Iris pigment epithelial cell (primary cell): Measurements from ENCODE around the gene TNRC6B.
"Not testable (repeated sequence)": the region's sequence is repeated elsewhere in the genome, so short reads cannot be mapped to it uniquely, and the experiment has no call there.

Experiments used
- DNase-seq: peaks from one replicate; pipeline ENCODE4 v3.0.0-alpha.2; 2011; ENCODE audit warnings: low read depth

TNRC6B gene, protein sequence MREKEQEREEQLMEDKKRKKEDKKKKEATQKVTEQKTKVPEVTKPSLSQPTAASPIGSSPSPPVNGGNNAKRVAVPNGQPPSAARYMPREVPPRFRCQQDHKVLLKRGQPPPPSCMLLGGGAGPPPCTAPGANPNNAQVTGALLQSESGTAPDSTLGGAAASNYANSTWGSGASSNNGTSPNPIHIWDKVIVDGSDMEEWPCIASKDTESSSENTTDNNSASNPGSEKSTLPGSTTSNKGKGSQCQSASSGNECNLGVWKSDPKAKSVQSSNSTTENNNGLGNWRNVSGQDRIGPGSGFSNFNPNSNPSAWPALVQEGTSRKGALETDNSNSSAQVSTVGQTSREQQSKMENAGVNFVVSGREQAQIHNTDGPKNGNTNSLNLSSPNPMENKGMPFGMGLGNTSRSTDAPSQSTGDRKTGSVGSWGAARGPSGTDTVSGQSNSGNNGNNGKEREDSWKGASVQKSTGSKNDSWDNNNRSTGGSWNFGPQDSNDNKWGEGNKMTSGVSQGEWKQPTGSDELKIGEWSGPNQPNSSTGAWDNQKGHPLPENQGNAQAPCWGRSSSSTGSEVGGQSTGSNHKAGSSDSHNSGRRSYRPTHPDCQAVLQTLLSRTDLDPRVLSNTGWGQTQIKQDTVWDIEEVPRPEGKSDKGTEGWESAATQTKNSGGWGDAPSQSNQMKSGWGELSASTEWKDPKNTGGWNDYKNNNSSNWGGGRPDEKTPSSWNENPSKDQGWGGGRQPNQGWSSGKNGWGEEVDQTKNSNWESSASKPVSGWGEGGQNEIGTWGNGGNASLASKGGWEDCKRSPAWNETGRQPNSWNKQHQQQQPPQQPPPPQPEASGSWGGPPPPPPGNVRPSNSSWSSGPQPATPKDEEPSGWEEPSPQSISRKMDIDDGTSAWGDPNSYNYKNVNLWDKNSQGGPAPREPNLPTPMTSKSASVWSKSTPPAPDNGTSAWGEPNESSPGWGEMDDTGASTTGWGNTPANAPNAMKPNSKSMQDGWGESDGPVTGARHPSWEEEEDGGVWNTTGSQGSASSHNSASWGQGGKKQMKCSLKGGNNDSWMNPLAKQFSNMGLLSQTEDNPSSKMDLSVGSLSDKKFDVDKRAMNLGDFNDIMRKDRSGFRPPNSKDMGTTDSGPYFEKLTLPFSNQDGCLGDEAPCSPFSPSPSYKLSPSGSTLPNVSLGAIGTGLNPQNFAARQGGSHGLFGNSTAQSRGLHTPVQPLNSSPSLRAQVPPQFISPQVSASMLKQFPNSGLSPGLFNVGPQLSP (N-terminal part only)

GRCh38 chr22:40177738-40178416 is at the start of gene TNRC6B:
Gene TNRC6B, plus strand, starts transcription at chr22:40177925. Its CDS starts 211 bp downstream, at chr22:40178136.
- peak; percentile 99 for DNase-seq

GRCh38 chr22:40128989-40129388 is 48.7 kb upstream of the TNRC6B start:
- DNase-seq = no peak

GRCh38 chr22:40137132-40137531 is 40.6 kb upstream of the TNRC6B start:
- DNase-seq = no peak

DNA sequence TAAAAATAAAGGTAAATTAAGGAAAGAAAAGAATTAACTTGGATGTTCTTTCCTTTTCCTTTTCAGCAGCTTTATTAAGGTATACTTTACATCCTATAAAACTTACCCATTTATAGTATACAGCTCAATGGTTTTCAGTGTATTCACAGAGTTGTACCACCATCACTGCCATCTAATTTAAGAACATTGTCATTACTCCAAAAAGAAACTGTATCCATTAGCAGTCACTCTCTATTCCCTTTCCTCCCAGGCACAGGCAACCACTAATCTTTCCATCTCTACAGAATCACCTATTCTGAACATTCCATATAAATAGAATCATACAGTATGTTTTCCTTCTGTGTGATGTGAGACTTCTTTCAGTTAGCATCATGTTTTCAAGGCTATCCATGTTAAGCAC is 38.9 kb upstream of the TNRC6B start:
- DNase-seq = no peak

DNA sequence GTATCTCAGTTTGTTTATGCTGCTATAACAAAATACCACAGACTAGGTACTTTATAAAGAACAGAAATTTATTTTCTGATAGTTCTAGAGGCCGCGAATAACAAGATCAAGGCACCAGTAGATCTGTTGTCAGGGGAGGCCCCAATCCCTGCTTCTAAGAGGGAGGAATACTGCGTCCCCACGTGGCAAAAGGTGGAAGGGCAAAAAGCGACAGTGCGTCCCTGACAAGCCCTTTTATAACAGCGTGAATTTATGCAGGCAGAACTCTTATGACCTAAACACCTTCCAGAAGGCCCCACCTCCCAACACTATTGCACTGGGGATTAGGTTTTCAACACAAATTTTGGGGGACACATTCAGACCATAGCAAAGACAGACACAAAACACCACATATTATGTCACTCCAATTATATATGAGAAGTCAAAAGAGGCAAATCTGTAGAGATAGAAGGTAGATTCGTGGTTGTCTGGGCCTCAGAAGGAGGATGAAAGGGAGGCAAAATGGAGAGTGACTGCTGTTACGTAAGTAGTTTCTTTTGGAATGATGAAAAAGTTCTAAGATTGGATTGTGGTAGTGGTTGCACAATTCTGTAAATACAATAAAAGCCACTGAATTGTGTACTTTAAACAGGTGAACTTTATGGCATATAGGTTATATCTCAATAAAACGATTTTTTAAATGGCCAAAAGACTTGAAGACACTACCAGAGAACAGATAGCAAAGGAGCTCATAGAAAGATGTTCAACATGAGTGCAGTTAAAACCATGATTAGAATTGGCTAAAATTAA is 30.1 kb upstream of the TNRC6B start:
- no peak for DNase-seq

GRCh38 chr22:40153192-40153591 is 24.5 kb upstream of the TNRC6B start:
- no peak for DNase-seq

GRCh38 chr22:40153705-40154104 is 24.0 kb upstream of the TNRC6B start:
- DNase-seq = no peak

GRCh38 chr22:40156001-40156516 is 21.7 kb upstream of the TNRC6B start:
- DNase-seq = peak; percentile 87

- DNase-seq = not testable (repeated sequence)
These were observed 21.0 kb upstream of the TNRC6B start for GRCh38 chr22:40156682-40157081.

DNA sequence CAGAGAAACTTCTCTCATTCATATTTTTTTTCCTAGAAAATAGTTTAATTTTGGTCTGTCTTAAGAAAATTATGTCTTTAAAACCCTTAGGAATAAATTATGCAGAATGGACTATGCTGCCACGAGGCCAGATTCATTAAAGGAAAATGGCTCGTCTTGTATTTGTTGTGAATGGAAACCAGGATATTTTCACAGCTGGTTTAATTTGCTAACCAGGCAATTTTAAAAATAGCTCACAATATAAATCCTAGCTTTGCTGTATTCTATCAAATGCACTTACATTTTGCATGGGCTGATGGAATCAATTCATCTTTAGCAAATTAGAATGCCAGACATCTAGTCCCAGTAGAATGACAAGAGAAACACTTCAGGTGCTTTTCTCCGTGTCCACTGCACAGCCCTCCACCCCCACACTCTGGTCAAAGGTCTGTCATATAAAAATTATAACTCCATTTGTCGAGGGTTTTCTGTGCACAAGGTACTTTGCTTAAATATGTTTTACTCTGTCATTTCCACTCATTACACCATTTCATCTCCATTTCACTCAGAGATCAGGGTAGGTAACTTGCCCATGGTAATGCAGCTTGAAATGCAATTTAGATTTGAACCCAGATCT is 20.3 kb upstream of the TNRC6B start:
- no peak for DNase-seq

DNA sequence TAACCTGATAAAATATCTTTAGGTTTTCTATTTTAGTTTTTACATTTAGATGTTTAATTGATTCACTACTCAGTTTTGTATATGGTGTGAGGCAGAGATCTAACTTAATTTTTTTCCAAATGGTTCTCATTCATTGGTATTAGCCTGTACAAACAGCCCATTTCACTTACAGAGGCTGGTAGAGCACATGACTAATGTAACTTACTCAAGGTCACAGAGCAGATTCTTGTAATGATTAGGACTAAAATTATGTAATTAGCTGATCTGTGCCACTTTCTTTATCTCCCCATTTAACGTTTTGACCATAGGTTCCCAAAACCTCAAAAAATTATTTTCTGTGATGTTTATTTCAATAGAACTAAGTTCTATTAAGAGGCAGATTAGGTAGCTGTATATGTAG is 16.5 kb upstream of the TNRC6B start:
- no peak for DNase-seq

- not testable (repeated sequence) for DNase-seq
These were observed 12.2 kb upstream of the TNRC6B start for GRCh38 chr22:40165537-40165936.

- no peak for DNase-seq
These were observed 2.0 kb upstream of the TNRC6B start for GRCh38 chr22:40175611-40176244.

DNA sequence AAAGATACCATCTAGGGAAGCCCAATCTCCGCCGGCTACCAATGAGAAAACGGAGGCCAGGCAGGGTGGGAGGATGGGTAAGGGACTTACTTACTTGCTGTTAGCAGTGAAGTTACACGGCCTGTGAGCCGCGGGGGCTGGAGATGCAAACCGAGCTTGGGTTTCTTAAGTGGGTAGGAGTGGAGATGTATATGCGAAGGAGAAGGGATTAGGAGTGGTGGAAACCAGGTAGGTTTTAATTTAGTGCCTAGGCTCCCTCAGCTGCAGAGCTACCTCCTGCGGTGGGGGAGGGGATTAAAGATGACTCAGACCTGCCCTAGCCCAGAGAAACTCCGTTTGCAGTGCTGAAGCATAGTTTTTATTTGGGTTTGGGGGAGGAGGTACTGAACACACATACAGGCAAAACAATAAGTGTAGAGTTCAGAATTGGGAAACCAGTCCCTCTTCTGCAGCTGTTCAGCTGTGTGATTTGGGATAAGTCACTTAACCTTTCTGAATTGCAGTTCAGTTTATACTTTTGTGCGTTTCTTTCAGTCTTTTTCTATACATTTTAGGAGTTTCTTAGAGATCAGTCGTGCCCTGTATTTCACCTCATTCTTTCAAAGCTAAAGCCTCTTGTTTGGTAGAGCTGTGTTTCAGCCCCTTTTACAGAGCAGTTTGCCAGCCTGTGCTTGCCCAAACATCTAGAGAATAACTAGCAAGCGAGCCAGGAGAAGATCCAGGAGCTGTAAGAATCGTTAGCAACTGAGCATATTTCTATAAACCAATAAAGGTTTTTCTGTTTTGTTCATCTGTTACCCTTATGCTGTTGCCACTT is 596 bp upstream of the TNRC6B start:
- peak; percentile 78 for DNase-seq

DNA sequence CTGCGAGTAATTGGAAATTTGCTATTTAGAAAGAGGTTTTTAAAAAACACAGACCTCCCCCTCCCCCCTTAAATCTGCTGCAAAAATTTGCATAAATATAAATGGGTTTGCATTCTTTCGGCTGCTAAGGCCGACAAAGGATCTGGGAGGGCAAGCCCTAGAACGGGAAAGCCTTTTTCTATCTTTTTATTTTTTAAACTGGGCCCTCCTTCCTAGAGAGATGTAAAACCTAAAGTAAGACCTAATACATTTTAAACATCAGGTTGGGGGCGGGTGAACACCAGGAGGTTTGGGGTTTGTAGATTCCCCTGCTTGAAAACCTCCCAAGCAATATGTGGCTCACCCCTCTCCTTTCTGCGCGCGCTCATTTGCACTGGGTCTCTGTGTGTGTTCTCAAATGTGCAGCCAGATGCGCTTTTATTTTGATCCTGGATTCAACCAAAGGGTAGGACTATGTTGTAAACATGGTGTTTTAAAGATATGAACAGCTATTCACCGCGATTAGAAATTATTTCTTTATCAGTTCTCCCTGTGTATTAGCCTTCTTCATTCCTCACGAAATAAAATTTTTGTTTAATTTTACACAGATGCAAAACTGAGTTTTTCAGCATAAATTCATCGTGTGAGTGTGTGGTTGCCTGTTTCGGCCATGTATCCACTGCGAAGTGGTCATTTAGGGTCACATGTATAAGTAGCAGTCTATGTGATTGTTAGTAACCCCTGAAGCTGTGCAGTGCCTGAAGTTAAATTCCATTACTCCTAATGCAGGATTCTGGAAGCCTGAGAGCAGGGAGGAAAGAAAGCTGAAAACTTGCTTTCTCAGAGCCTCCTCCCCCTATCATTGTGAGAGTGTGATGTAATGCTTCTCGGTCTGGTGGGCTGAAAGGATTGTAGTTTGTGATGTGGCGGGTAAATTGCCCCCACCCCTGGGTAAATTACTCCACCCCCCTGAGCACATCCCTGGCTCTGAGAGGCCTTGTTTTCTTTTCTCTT is 988 bp downstream of the TNRC6B start:
- peak; percentile 55 for DNase-seq

- no peak for DNase-seq
These were observed 1.8 kb downstream of the TNRC6B start for GRCh38 chr22:40179526-40179925.

GRCh38 chr22:40180403-40180802 is 2.7 kb downstream of the TNRC6B start:
- DNase-seq = no peak
